GM06990 (cell line): Measurements from ENCODE around the gene SEC14L5.

Experiments
- DNase-seq: peaks from one replicate; pipeline ENCODE4 v3.0.0-alpha.2; 2011; ENCODE audit not compliant: insufficient read length; ENCODE audit errors: extremely low read depth
- H3K27me3 ChIP-seq: replicated peaks from 2 replicates; pipeline ENCODE4 v1.6.0; 2011; ENCODE audit warnings: low read length; ENCODE audit not compliant: control insufficient read depth, insufficient read depth
- H3K36me3 ChIP-seq: 2 replicates; pipeline ENCODE4 v1.5.1; 2011; ENCODE audit warnings: low read length; ENCODE audit not compliant: control insufficient read depth, insufficient read depth
- H3K4me3 ChIP-seq: replicated peaks from 2 replicates; pipeline ENCODE4 v1.5.1; 2011; ENCODE audit warnings: low read depth, mild to moderate bottlenecking, control low read depth, low read length
- CTCF ChIP-seq: IDR thresholded peaks from 2 replicates; pipeline ENCODE4 v1.5.1; 2011; ENCODE audit warnings: low read length, control low read depth, mild to moderate bottlenecking, inconsistent platforms; ENCODE audit not compliant: insufficient read depth, poor library complexity, severe bottlenecking

Gene SEC14L5

GRCh38 chr16:5033256-5034166 lies 75.4 kb downstream of the SEC14L5 start, which contains the start of gene NAGPA:
Gene NAGPA (minus strand): TSS chr16:5033935. CDS start chr16:5033914, 21 bp downstream.
- H3K4me3 ChIP-seq = peak within 1 kb of the TSS; percentile 94
- H3K27me3 ChIP-seq = no peaks in the 10 kb centered on the region
- no peak for TF ChIP-seq CTCF
- H3K36me3 ChIP-seq = no peaks in the 10 kb centered on the region; the same call in 1 of the 2 replicates
- peak; percentile 84 for DNase-seq

- no peaks in the 10 kb centered on the region for H3K27me3 ChIP-seq
- no peaks in the 10 kb centered on the region; the same call in 1 of the 2 replicates for H3K36me3 ChIP-seq
- no peak for TF ChIP-seq CTCF
- DNase-seq = no peak
- peak overlapping the region; percentile 94 for H3K4me3 ChIP-seq
Observed at GRCh38 chr16:5034167-5034523, 76.0 kb downstream of the SEC14L5 start.

- Histone ChIP-seq H3K27me3 (no peaks in the 10 kb centered on the region), H3K36me3 (no peaks in the 10 kb centered on the region), H3K4me3 (no peak overlapping the region)
- no peak for TF ChIP-seq CTCF
- no peak for DNase-seq
Observed at GRCh38 chr16:5035909-5036227, 77.7 kb downstream of the SEC14L5 start.

- TF ChIP-seq CTCF = no peak
- no peak for DNase-seq
- H3K36me3 ChIP-seq = no peaks in the 10 kb centered on the region
- H3K27me3 ChIP-seq = no peaks in the 10 kb centered on the region
- H3K4me3 ChIP-seq = no peak overlapping the region
Observed at GRCh38 chr16:5036228-5037156, 78.4 kb downstream of the SEC14L5 start.

GRCh38 chr16:5040451-5040850 lies 82.3 kb downstream of the SEC14L5 start:
- Histone ChIP-seq H3K4me3 (no peak overlapping the region), H3K27me3 (no peaks in the 10 kb centered on the region)

More at GRCh38 chr16:5040451-5040850, 82.3 kb downstream of the SEC14L5 start:
- no peaks in the 10 kb centered on the region for H3K36me3 ChIP-seq
- TF ChIP-seq CTCF = no peak
- DNase-seq = no peak
